Aorta (tissue), 5 donors: ENCODE results near the gene ELL2. TPM values are rescaled to one million over a fixed set of nuclear protein-coding genes. Genes with fewer than 3 reads are reported as not detected.

Experiments
- ATAC-seq: fragments of 200-7000 bp; cut with Tn5 transposase; one replicate; pipeline ENCODE4 v1.9.1; 2022; ENCODE audit warnings: moderate library complexity; ENCODE audit not compliant: low FRiP score
- DNase-seq, 2 donors: peaks; one replicate each; pipeline ENCODE4 v3.0.0-alpha.2; 2020
- H3K27ac ChIP-seq, 2 donors: one replicate each; pipeline ENCODE4 v1.5.1; 2013; ENCODE audit warnings: low read length in 2 of 2, mild to moderate bottlenecking in 2 of 2, moderate library complexity in 2 of 2, control low read depth in 1 of 2, inconsistent platforms in 1 of 2, low read depth in 1 of 2
- H3K27me3 ChIP-seq, 2 donors: one replicate each; pipeline ENCODE4 v1.6.1; 2013; ENCODE audit warnings: control low read depth in 1 of 2, low read length in 1 of 2, mild to moderate bottlenecking in 1 of 2, moderate library complexity in 1 of 2; ENCODE audit not compliant: insufficient read depth in 2 of 2, control insufficient read depth in 1 of 2
- H3K36me3 ChIP-seq, 2 donors: one replicate each; pipeline ENCODE4 v1.6.1; 2013; ENCODE audit warnings: control low read depth in 1 of 2, low read length in 1 of 2, mild to moderate bottlenecking in 1 of 2; ENCODE audit not compliant: insufficient read depth in 2 of 2, control insufficient read depth in 1 of 2
- H3K4me1 ChIP-seq, 2 donors: one replicate each; pipeline ENCODE4 v1.6.1; 2013; ENCODE audit warnings: low read length in 2 of 2, control low read depth in 1 of 2, mild to moderate bottlenecking in 1 of 2, moderate library complexity in 1 of 2; ENCODE audit not compliant: insufficient read depth in 2 of 2, control insufficient read depth in 1 of 2
- H3K4me3 ChIP-seq, 2 donors: one replicate each; pipeline ENCODE4 v1.5.1; 2013; ENCODE audit warnings: low read length in 2 of 2, control low read depth in 1 of 2, mild to moderate bottlenecking in 1 of 2
- H3K9me3 ChIP-seq: one replicate; pipeline ENCODE4 v1.6.1; 2013; ENCODE audit warnings: mild to moderate bottlenecking, low read length; ENCODE audit not compliant: control insufficient read depth
- WGBS, 2 donors: extraction: QIAGEN DNeasy Blood & Tissue Kit; methylation state at CpG; one replicate each; pipeline ENCODE4 v1.1.7; 2013; 5-methylcytosine and 5-hydroxymethylcytosine counted together
- intact Hi-C, 2 donors: fragments of 100-400 bp; cut with DNase I; formaldehyde crosslinking; loops; one replicate each; pipeline versions ENCODE4 v1.14.2 to v1.15.0; 2022
- polyA plus RNA-seq, 2 donors: library from polyadenylated mRNA; stranded (reverse); fragments of 200-250 nt; gene quantifications; one replicate each; pipeline ENCODE4 v1.2.3, GENCODE V29; 2013
- total RNA-seq, 2 donors: library from RNA; stranded (reverse); fragmentation: NEBNext Ultra II Directional; extraction: Animal tissue kit (Norgen Biotek cat#: 25700); gene quantifications; one replicate each; pipeline ENCODE4 v1.2.1, GENCODE V29; 2021
- donor health status: healthy with polysubstance abuse.
- donor health status: Bipolar disorder and iron deficiency.
- donor health status: DM: no; HTN: no; CAD: no.
- donor health status: DM: no; HTN: no; CAD: no.
- donor health status: DM: yes; HTN: yes; CAD: no.

Gene ELL2
- total and polyA plus RNA-seq, 4 donors, result 36.6 to 207 (median 77.9) TPM

GRCh38 chr5:95915999-95916686, 45.5 kb downstream of the ELL2 start:
- intact Hi-C loops, result no loop called here
- Histone ChIP-seq H3K27me3 (no peaks in the 10 kb centered on the region), H3K4me3 (no peak overlapping the region), H3K27ac (no peak overlapping the region), H3K4me1 (peaks cover 5 to 7% of the 10 kb centered on the region in 2 donors), H3K9me3 (no peaks in the 10 kb centered on the region), H3K36me3 (peaks cover 2 to 3% of the 10 kb centered on the region in 2 donors)
- DNase-seq (no peak), ATAC-seq (no peak)
- WGBS, 2 donors, result 69% methylated on average over 3 of the region's 3 CpGs

- DNase-seq, result no peak
- WGBS, 2 donors, result 70 to 79% methylated on average over 6 of the region's 6 CpGs
- intact Hi-C loops, result no loop called here
- ATAC-seq, result no peak
- Histone ChIP-seq H3K4me3 (no peak overlapping the region), H3K27me3 (no peaks in the 10 kb centered on the region), H3K4me1 (peaks cover 5% of the 10 kb centered on the region in 2 donors), H3K36me3 (peaks cover 2 to 3% of the 10 kb centered on the region in 2 donors), H3K9me3 (no peaks in the 10 kb centered on the region), H3K27ac (no peak overlapping the region)
Measured at GRCh38 chr5:95913663-95914062, 48.0 kb downstream of the ELL2 start.

- Histone ChIP-seq H3K4me3 (no peak overlapping the region), H3K4me1 (peaks cover 7 to 10% of the 10 kb centered on the region in 2 donors), H3K9me3 (no peaks in the 10 kb centered on the region), H3K27ac (no peak overlapping the region), H3K27me3 (no peaks in the 10 kb centered on the region), H3K36me3 (peaks cover 2 to 3% of the 10 kb centered on the region in 2 donors)
- WGBS, 2 donors, result 43 to 48% methylated on average over 2 of the region's 2 CpGs
- ATAC-seq (no peak), DNase-seq (no peak)
- intact Hi-C loops, result no loop called here
Measured at GRCh38 chr5:95912029-95912428, 49.6 kb downstream of the ELL2 start.

GRCh38 chr5:95910521-95910920, 51.1 kb downstream of the ELL2 start:
- no peak overlapping the region for H3K27ac ChIP-seq
- H3K27me3 ChIP-seq, result no peaks in the 10 kb centered on the region
- H3K4me1 ChIP-seq, result peaks cover 4 to 10% of the 10 kb centered on the region in 2 donors
- intact Hi-C loops, result no loop called here
- no peak overlapping the region for H3K4me3 ChIP-seq
- no peak for DNase-seq
- H3K9me3 ChIP-seq, result no peaks in the 10 kb centered on the region
- H3K36me3 ChIP-seq, result peaks cover 0 to 3% of the 10 kb centered on the region in 2 donors
- 85 to 92% methylated on average over 4 of the region's 4 CpGs for WGBS, 2 donors
- ATAC-seq, result no peak

GRCh38 chr5:95909738-95910137, 51.9 kb downstream of the ELL2 start:
- Histone ChIP-seq H3K4me3 (no peak overlapping the region), H3K27me3 (no peaks in the 10 kb centered on the region), H3K36me3 (peaks cover 0 to 6% of the 10 kb centered on the region in 2 donors), H3K9me3 (no peaks in the 10 kb centered on the region), H3K4me1 (peaks cover 4 to 10% of the 10 kb centered on the region in 2 donors), H3K27ac (no peak overlapping the region)
- no peak for ATAC-seq
- 64 to 70% methylated on average over 1 of the region's 1 CpG for WGBS, 2 donors
- DNase-seq, result no peak
- intact Hi-C loops, result no loop called here

GRCh38 chr5:95908799-95909198, 52.9 kb downstream of the ELL2 start:
- Histone ChIP-seq H3K27ac (no peak overlapping the region), H3K4me3 (no peak overlapping the region), H3K36me3 (peaks cover 0 to 7% of the 10 kb centered on the region in 2 donors), H3K4me1 (peaks cover 4 to 10% of the 10 kb centered on the region in 2 donors), H3K9me3 (no peaks in the 10 kb centered on the region), H3K27me3 (no peaks in the 10 kb centered on the region)
- intact Hi-C loops, result no loop called here
- ATAC-seq, result no peak
- no peak for DNase-seq

GRCh38 chr5:95907740-95908706, 53.6 kb downstream of the ELL2 start:
- Histone ChIP-seq H3K9me3 (no peaks in the 10 kb centered on the region), H3K36me3 (peaks cover 0 to 4% of the 10 kb centered on the region in 2 donors), H3K4me1 (peaks cover 4 to 10% of the 10 kb centered on the region in 2 donors), H3K4me3 (no peak overlapping the region), H3K27ac (no peak overlapping the region), H3K27me3 (no peaks in the 10 kb centered on the region)
- DNase-seq (no peak), ATAC-seq (no peak)
- 65 to 77% methylated on average over 5 of the region's 5 CpGs for WGBS, 2 donors
- intact Hi-C loops, result no loop called here

GRCh38 chr5:95907067-95907705, 54.5 kb downstream of the ELL2 start:
- no peak for DNase-seq
- Histone ChIP-seq H3K27me3 (no peaks in the 10 kb centered on the region), H3K9me3 (no peaks in the 10 kb centered on the region), H3K4me1 (peaks cover 4 to 12% of the 10 kb centered on the region in 2 donors), H3K36me3 (peaks cover 0 to 4% of the 10 kb centered on the region in 2 donors), H3K4me3 (no peak overlapping the region), H3K27ac (no peak overlapping the region)
- intact Hi-C loops, result no loop called here
- 60% methylated on average over 5 of the region's 5 CpGs for WGBS, 2 donors
- ATAC-seq, result no peak
